Mucosa of stomach (tissue), 1 donor: ENCODE data around the gene OSBPL2.

ENCODE experiments used
- H3K27me3 ChIP-seq: one replicate; pipeline ENCODE4 v1.7.0; 2013; ENCODE audit warnings: mild to moderate bottlenecking, low read length; ENCODE audit not compliant: control insufficient read depth, insufficient read depth
- H3K36me3 ChIP-seq: one replicate; pipeline ENCODE4 v1.7.0; 2013; ENCODE audit warnings: low read length; ENCODE audit not compliant: control insufficient read depth, insufficient read depth
- H3K4me1 ChIP-seq: one replicate; pipeline ENCODE4 v1.7.0; 2013; ENCODE audit warnings: mild to moderate bottlenecking, low read length; ENCODE audit not compliant: control insufficient read depth, insufficient read depth
- H3K4me3 ChIP-seq: one replicate; pipeline ENCODE4 v1.7.0; 2013; ENCODE audit warnings: low read length
- H3K9ac ChIP-seq: one replicate; pipeline ENCODE4 v1.7.0; 2013; ENCODE audit warnings: mild to moderate bottlenecking, low read length, moderate library complexity
- H3K9me3 ChIP-seq: one replicate; pipeline ENCODE4 v1.7.0; 2013; ENCODE audit warnings: mild to moderate bottlenecking, low read length, moderate library complexity; ENCODE audit not compliant: control insufficient read depth
- donor health status: Pancreatic carcinoma.

OSBPL2 gene

GRCh38 chr20:62235001-62235776 is 3.1 kb upstream of the OSBPL2 start:
- peaks cover 18% of the 10 kb centered on the region for H3K4me1 ChIP-seq
- H3K27me3 ChIP-seq, result peaks cover 4% of the 10 kb centered on the region

GRCh38 chr20:62235777-62236157 is 2.6 kb upstream of the OSBPL2 start:
- Histone ChIP-seq H3K4me3 (no peak overlapping the region), H3K27me3 (peaks cover 4% of the 10 kb centered on the region), H3K9me3 (no peaks in the 10 kb centered on the region), H3K9ac (no peak overlapping the region), H3K4me1 (peaks cover 24% of the 10 kb centered on the region), H3K36me3 (no peaks in the 10 kb centered on the region)

More at GRCh38 chr20:62235001-62235776, 3.1 kb upstream of the OSBPL2 start:
- Histone ChIP-seq H3K9me3 (no peaks in the 10 kb centered on the region), H3K9ac (no peak overlapping the region), H3K36me3 (no peaks in the 10 kb centered on the region), H3K4me3 (no peak overlapping the region)

GRCh38 chr20:62236200-62236599 is 2.1 kb upstream of the OSBPL2 start:
- H3K36me3 ChIP-seq, result no peaks in the 10 kb centered on the region
- no peak overlapping the region for H3K9ac ChIP-seq
- H3K4me1 ChIP-seq, result peaks cover 28% of the 10 kb centered on the region
- H3K27me3 ChIP-seq, result no peaks in the 10 kb centered on the region
- H3K9me3 ChIP-seq, result no peaks in the 10 kb centered on the region
- H3K4me3 ChIP-seq, result no peak overlapping the region

GRCh38 chr20:62236766-62237513 is 1.4 kb upstream of the OSBPL2 start:
- H3K36me3 ChIP-seq, result no peaks in the 10 kb centered on the region
- H3K27me3 ChIP-seq, result no peaks in the 10 kb centered on the region
- no peaks in the 10 kb centered on the region for H3K9me3 ChIP-seq
- H3K4me1 ChIP-seq, result peaks cover 34% of the 10 kb centered on the region
- H3K9ac ChIP-seq, result no peak overlapping the region
- no peak overlapping the region for H3K4me3 ChIP-seq

DNA sequence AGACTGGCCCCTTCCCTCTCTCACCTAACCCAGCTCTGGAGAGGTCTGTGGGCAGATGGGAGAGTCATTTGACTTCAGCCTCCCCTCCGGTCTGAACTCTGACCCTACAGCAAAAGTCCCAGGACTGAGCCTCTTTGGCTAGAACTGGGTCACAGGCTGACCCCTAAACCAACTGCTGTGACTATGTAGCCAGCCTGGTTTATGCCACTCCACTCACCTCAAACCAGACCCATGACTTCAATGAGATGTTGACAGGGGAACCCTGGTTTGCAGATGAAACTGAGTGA is 864 bp upstream of the OSBPL2 start:
- Histone ChIP-seq H3K4me1 (peaks cover 39% of the 10 kb centered on the region), H3K9me3 (no peaks in the 10 kb centered on the region), H3K4me3 (no peak overlapping the region), H3K36me3 (no peaks in the 10 kb centered on the region), H3K27me3 (no peaks in the 10 kb centered on the region), H3K9ac (peak overlapping the region; percentile 40)

DNA sequence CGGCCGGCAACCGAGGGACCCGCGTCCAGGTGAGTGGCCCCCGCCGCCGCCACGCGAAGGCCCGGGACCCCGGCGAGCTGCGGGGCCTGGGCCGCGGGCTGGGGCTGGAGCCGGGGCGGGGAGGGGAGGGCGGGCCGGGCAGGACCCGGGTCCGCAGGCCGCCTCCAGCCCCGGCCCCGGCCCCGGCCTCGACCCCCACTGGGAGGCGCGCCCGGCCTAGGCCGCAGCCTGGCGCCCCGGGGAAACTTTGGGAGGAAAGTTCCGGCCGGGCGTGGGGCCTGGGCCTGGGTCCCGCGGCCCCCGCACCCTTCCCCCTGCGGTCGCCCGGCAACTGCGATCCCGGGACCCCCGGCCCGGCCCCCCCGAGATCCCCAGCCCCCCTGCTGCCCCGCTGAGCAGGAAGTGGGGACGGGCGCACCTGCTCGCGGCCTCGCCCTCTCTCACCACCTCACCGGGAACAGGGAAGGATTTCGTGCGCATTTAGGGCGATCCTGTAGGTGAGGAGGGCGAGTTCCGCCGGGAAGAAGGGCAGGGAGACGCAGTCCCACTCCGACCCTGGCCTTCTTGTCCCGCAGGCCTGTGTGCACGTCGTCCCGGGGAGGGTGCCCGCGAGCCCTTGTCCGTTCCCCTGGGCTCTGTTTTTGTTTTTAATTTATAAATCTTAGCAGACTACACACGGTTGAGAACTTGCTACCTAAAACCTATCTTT is 402 bp downstream of the OSBPL2 start:
- H3K4me3 ChIP-seq, result peak overlapping the region; percentile 29
- no peaks in the 10 kb centered on the region for H3K9me3 ChIP-seq
- peak overlapping the region; percentile 83 for H3K9ac ChIP-seq
- H3K4me1 ChIP-seq, result peaks cover 48% of the 10 kb centered on the region
- H3K27me3 ChIP-seq, result no peaks in the 10 kb centered on the region
- H3K36me3 ChIP-seq, result no peaks in the 10 kb centered on the region

DNA sequence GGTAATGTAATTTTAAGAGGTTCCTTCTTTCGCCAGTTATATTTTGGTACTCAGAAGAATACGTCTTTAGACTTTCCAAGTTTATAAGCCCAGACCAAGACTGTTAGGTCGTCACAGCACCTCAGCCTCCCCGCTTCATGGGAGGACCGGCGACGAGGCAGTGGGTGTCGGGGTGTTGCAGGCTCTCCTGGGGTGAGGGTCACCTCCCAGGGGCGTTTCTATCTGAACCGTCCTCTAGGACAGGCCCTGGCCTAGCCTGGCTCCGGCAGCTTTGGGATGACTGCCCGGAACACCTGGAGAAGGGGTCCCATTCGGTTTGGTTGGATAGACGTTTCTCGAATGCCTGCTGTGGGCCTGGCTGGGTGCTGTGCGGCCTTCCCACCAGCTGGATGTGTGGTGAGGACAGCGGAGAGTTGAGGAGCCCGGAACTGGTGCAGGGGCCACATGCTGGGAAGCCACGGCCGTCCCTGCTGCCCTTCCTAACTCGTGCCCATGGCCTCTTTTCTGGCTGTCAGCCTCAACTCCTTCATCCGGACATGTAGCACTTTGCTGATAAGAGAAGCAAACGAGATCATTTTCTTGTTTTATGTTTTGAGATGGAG is 1.1 kb downstream of the OSBPL2 start:
- H3K27me3 ChIP-seq, result no peaks in the 10 kb centered on the region
- no peaks in the 10 kb centered on the region for H3K9me3 ChIP-seq
- H3K36me3 ChIP-seq, result no peaks in the 10 kb centered on the region
- peaks cover 53% of the 10 kb centered on the region for H3K4me1 ChIP-seq
- peak overlapping the region; percentile 83 for H3K9ac ChIP-seq
- H3K4me3 ChIP-seq, result peak overlapping the region; percentile 29

DNA sequence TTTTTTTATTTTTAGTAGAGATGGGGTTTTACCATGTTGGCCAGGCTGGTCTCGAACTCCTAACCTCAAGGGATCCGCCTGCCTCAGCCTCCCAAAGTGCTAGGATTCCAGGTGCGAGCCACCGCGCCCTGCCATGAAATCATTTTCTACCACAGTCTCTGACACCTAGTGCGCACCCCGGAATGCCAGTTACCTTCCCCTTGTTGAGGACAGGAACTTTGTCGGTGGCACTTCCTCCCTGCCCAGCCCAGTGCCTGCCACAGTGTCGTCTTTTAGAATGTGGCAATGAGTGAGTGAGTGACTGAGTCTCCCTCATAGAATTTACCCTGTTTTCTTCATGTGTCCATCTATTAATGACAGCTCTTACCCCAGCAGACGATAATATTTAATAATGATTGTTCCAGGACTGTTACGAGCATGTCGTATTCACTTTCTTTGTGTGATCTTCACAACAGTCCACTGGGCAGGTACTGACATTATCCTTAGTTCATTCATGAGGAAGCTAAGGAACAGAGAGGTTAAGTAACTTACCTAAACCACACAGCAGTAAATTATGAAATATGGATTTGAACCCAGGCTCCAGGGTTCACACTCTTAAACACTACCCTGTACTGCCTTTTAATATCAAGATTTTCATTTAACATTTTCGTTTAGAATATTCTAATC is 1.8 kb downstream of the OSBPL2 start:
- no peaks in the 10 kb centered on the region for H3K9me3 ChIP-seq
- peaks cover 61% of the 10 kb centered on the region for H3K4me1 ChIP-seq
- no peaks in the 10 kb centered on the region for H3K27me3 ChIP-seq
- H3K36me3 ChIP-seq, result no peaks in the 10 kb centered on the region
- H3K9ac ChIP-seq, result no peak overlapping the region
- peak overlapping the region; percentile 29 for H3K4me3 ChIP-seq

DNA sequence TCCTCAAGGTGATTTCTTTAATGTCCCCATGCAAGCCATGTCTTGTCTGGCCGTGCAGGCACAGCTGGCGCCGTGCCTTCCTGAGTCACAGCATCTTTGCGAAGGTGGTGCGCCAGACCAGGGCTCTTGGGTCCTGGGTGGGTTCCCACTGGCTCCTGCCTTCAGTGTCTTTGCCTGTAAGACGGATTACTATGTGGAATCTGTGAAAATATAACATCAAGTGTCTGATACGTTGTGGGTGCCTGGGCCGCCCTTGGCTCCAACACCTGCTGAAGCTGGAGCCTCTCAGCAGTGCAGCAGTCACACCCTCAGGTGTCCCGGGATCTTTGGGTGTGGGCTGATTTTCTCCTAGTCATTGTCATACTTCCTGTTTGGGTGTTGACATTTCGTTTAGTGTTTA is 3.2 kb downstream of the OSBPL2 start:
- Histone ChIP-seq H3K9ac (no peak overlapping the region), H3K36me3 (no peaks in the 10 kb centered on the region), H3K4me3 (no peak overlapping the region), H3K4me1 (peaks cover 62% of the 10 kb centered on the region), H3K9me3 (no peaks in the 10 kb centered on the region), H3K27me3 (no peaks in the 10 kb centered on the region)

- no peaks in the 10 kb centered on the region for H3K9me3 ChIP-seq
- no peaks in the 10 kb centered on the region for H3K36me3 ChIP-seq
- H3K27me3 ChIP-seq, result no peaks in the 10 kb centered on the region
- H3K4me3 ChIP-seq, result no peak overlapping the region
- peaks cover 62% of the 10 kb centered on the region for H3K4me1 ChIP-seq
- H3K9ac ChIP-seq, result peak overlapping the region; percentile 3
Measured at GRCh38 chr20:62242176-62242575, 3.9 kb downstream of the OSBPL2 start.

DNA sequence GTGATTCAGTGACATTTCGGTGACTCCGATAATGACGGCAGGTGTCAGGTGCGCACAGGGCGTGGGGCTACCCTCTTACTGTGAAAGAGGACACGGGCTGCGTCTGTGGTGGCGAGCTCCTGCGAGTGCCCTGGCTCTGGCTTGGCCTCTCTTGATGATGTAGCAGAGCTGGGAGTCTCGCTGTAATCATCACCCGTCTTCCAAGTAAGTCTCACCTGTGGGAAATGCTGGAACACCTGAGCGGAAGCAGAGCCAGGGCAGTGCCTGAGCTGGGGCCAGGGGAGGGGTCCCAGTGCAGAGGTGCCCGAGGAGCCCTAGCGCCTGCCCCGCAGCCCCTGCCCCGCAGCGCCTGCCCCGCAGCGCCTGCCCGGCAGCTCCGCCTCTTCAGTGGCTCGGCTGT is 4.8 kb downstream of the OSBPL2 start:
- H3K4me3 ChIP-seq, result no peak overlapping the region
- H3K4me1 ChIP-seq, result peaks cover 54% of the 10 kb centered on the region
- no peak overlapping the region for H3K9ac ChIP-seq
- no peaks in the 10 kb centered on the region for H3K9me3 ChIP-seq
- H3K36me3 ChIP-seq, result no peaks in the 10 kb centered on the region
- H3K27me3 ChIP-seq, result no peaks in the 10 kb centered on the region
